Gastroesophageal sphincter (tissue), 3 donors: Measurements from ENCODE around the gene MAGEF1.

ENCODE experiments used
- CTCF ChIP-seq, 4 experiments: fragments of 200-600 bp in 2 of 4; fragments of 450-650 bp in 2 of 4; sonication (generic) in 1 of 4; IDR thresholded peaks; one replicate each; pipeline ENCODE4 v1.5.1; 2017 to 2019; ENCODE audit warnings: antibody characterized with exemption in 4 of 4, mild to moderate bottlenecking in 2 of 4, moderate library complexity in 2 of 4
- EP300 ChIP-seq: sonication (generic); formaldehyde crosslinking; IDR thresholded peaks from one replicate; pipeline ENCODE4 v1.6.1; 2017; ENCODE audit warnings: antibody characterized with exemption, mild to moderate bottlenecking
- POLR2A ChIP-seq, 2 donors: fragments of 450-650 bp; IDR thresholded peaks; one replicate each; pipeline ENCODE4 v1.6.1; 2017; ENCODE audit warnings: antibody characterized with exemption in 2 of 2, mild to moderate bottlenecking in 2 of 2, moderate library complexity in 1 of 2
- POLR2AphosphoS5 ChIP-seq: sonication (generic); formaldehyde crosslinking; IDR thresholded peaks from one replicate; pipeline ENCODE4 v1.6.1; 2017; ENCODE audit warnings: antibody characterized with exemption

- TF ChIP-seq CTCF (IDR thresholded peaks at IDR 0.05): no peak
- no peak for TF ChIP-seq POLR2AphosphoS5
- no peak for TF ChIP-seq POLR2A (IDR thresholded peaks at IDR 0.05)
- no peak for TF ChIP-seq EP300
Observed at GRCh38 chr3:184662187-184662586, 49.7 kb downstream of the MAGEF1 start.
